Measurements from ENCODE around the gene WFIKKN2. TPM values are rescaled to one million over a fixed set of nuclear protein-coding genes. Genes with fewer than 3 reads are reported as not detected.

The WFIKKN2 gene
- total and polyA plus RNA-seq, 2 of the 13 experiments (the other 11 are each of a cell fraction or from before 2014, with no cell fraction given), result not detected

DNA sequence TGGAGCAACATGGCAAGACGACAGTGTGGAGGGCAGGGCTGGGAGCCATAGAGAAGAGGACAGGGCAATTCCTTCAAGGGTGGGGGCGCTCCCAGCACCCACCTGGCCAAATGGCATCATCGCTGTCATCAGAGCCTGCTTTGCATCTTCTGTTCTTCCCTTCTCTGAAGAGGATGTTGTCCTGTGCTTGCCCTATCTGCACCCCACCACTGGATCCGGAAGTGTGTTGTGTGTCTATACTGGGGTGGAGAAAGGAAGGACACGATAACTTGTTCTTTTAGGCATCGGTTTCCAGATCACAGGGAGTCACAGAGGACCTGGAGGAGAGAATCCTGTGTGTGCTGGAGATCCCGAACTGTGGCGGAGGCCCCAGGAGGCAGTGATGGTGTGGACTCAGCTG is 42.4 kb upstream of the WFIKKN2 start:
- no peak overlapping the region for H3K4me2 ChIP-seq (ENCODE audit: low read depth, low read length)
- H3K4me1 ChIP-seq (ENCODE audit: insufficient read depth, low read length), result peaks cover 7% of the 10 kb centered on the region
- in situ Hi-C loops (cut with HindIII; ENCODE audit: extremely low pct_ligation_motif_present, low pct_unique_long_range_greater_than_20kb), result no loop called here
- ChIA-PET CTCF (ENCODE audit: low intra/inter-chr PET ratio, low total read pairs) (no interaction called here), POLR2A (no interaction called here)
- BruUV-seq (replicated peaks), result no TSS peak
- H4K20me1 ChIP-seq (ENCODE audit: insufficient read depth, low read length), result no peaks in the 10 kb centered on the region
- DNase-seq (ENCODE audit: low spot score), result no peak
- no peak for FAIRE-seq
- no peak overlapping the region for H3K27ac ChIP-seq (ENCODE audit: extremely low read length, insufficient read depth, low read length)
- H3K9me3 ChIP-seq (ENCODE audit: low read length), result no peaks in the 10 kb centered on the region
- H2AFZ ChIP-seq (ENCODE audit: low read length), result no peak overlapping the region
- no peak for TF ChIP-seq HNRNPH1 (optimal IDR thresholded peaks at IDR 0.05; ENCODE audit: low read depth, low read length)
- no peak for TF ChIP-seq FOXK2 (IDR thresholded peaks at IDR 0.05)
- TF ChIP-seq ZNF329 (CRISPR knock-in tag; IDR thresholded peaks at IDR 0.05; ENCODE audit: low read depth), result no peak
- 0 out of 2 replicates have a peak, but pooled peaks have one; percentile 32 for TF ChIP-seq FLYWCH1 (CRISPR knock-in tag; IDR thresholded peaks at IDR 0.05)
- TF ChIP-seq XBP1 (CRISPR knock-in tag; IDR thresholded peaks at IDR 0.05), result no peak
- TF ChIP-seq ZNF251 (CRISPR knock-in tag; IDR thresholded peaks at IDR 0.05), result no peak
- no peak for TF ChIP-seq CHD4 (IDR thresholded peaks at IDR 0.05; ENCODE audit: borderline replicate concordance, low read length)
- TF ChIP-seq SP4 (CRISPR knock-in tag; IDR thresholded peaks at IDR 0.05), result no peak
- no peak for TF ChIP-seq FOXO1 (CRISPR knock-in tag; IDR thresholded peaks at IDR 0.05)
- 0 out of 2 replicates have a peak, but pooled peaks have one; percentile 45 for TF ChIP-seq ZNF891 (CRISPR knock-in tag; IDR thresholded peaks at IDR 0.05)
- TF ChIP-seq RXRB (CRISPR knock-in tag; IDR thresholded peaks at IDR 0.05; ENCODE audit: borderline replicate concordance), result no peak
- TF ChIP-seq ZNF660 (CRISPR knock-in tag; IDR thresholded peaks at IDR 0.05; ENCODE audit: borderline replicate concordance, low read depth), result no peak
- H3K4me3 ChIP-seq (replicated peaks in 1 of 3; ENCODE audit: insufficient read depth in 1 of 3, low read depth in 2 of 3, low read length in 3 of 3), result no peak overlapping the region
- H3K27me3 ChIP-seq (ENCODE audit: control insufficient read depth in 1 of 2, insufficient read depth in 2 of 2, low read length in 2 of 2), result peaks cover 2 to 24% of the 10 kb centered on the region in 2 experiments; a peak in 4 of 5 replicates
- H3K36me3 ChIP-seq (replicated peaks in 1 of 2; ENCODE audit: control insufficient read depth in 1 of 2, insufficient read depth in 2 of 2, low read length in 2 of 2), result no peaks in the 10 kb centered on the region
- H3K79me2 ChIP-seq (ENCODE audit: insufficient read depth, low read length), result no peaks in the 10 kb centered on the region
- intact Hi-C loops (cut with micrococcal nuclease; ENCODE audit: unreplicated experiment), result no loop called here
- WGBS (ENCODE audit: low lambda C conversion rate), result 61% methylated on average over 8 of the region's 8 CpGs
- H3K9ac ChIP-seq (ENCODE audit: insufficient read depth, low read depth, low read length), result no peak overlapping the region
- no peak for ATAC-seq
